ENCODE results near the gene GRAMD2B.

- TF ChIP-seq EZH2 (IDR thresholded peaks at IDR 0.05) = no peak
- TF ChIP-seq CTCF (IDR thresholded peaks at IDR 0.05) = no peak
- no peak for TF ChIP-seq EZH2phosphoT487 (IDR thresholded peaks at IDR 0.05)
Observed at GRCh38 chr5:126383246-126383645, 40.0 kb upstream of the GRAMD2B start.
